ENCODE measurements around the gene CXorf49.
A peak's percentile ranks its signal among the peaks of the same experiment; 100 is the strongest.
"Not testable (repeated sequence)": the region's sequence is repeated elsewhere in the genome, so short reads cannot be mapped to it uniquely, and the experiment has no call there.

Gene CXorf49

GRCh38 chrX:71671043-71671780 lies 46.9 kb downstream of the CXorf49 start:
- H2AK5ac ChIP-seq (ENCODE audit: low read length) = no peak overlapping the region
- WGBS (ENCODE audit: extremely low coverage, insufficient coverage, insufficient read length) = no CpG with 5 or more reads among the region's 12 CpGs

DNA sequence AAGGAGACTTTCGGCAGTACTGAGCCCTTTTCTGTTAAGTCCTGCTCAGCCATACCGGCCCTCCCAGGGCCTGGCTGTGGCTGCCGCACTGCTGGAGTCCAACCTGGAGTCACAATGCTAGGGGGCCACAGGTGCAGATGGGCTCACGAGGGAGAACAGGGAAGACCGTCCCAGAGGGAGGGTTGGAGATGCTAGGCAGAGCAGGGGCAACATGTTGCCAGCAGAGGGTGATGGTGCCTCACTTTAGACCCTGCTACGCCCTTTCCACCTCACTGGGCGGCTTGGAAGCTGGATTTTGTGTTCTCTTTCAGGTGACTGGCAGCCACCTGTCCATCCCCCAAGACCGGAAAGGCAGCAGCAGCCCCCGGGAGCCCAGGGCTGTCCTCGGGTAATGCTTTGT lies 48.1 kb downstream of the CXorf49 start:
- H3K18ac ChIP-seq (ENCODE audit: low read length); H2BK120ac ChIP-seq (ENCODE audit: insufficient read depth, low read length, poor library complexity); H4K91ac ChIP-seq (ENCODE audit: low read depth, low read length); H3K79me2 ChIP-seq (ENCODE audit: control insufficient read depth, insufficient read depth, low read length, poor library complexity); H4K8ac ChIP-seq (ENCODE audit: low read depth, low read length); H3K9ac ChIP-seq (ENCODE audit: low read length); H3K27ac ChIP-seq (ENCODE audit: low read depth, low read length); H2AFZ ChIP-seq (ENCODE audit: insufficient read depth, low read length, poor library complexity); H2AK5ac ChIP-seq (ENCODE audit: low read length); DNase-seq; H2BK5ac ChIP-seq (ENCODE audit: low read depth, low read length, poor library complexity); H3K79me1 ChIP-seq (ENCODE audit: low read length); H3K4ac ChIP-seq (ENCODE audit: low read depth, low read length); H3K14ac ChIP-seq (ENCODE audit: low read length); H3K4me2 ChIP-seq (ENCODE audit: low read length); H3K4me1 ChIP-seq (ENCODE audit: control insufficient read depth in 1 of 2, insufficient read depth in 2 of 2, low read length in 2 of 2); H3K27me3 ChIP-seq (ENCODE audit: insufficient read depth, low read length); H3K36me3 ChIP-seq (ENCODE audit: control insufficient read depth in 1 of 2, insufficient read depth in 2 of 2, low read length in 2 of 2); H4K12ac ChIP-seq (ENCODE audit: low read depth, low read length); H3K9me3 ChIP-seq (ENCODE audit: insufficient read depth, low read depth, low read length); H3K23ac ChIP-seq (ENCODE audit: low read length); H2BK12ac ChIP-seq (ENCODE audit: low read length); H3K4me3 ChIP-seq (ENCODE audit: low read depth, low read length): not testable (repeated sequence)
- no CpG with 5 or more reads among the region's 10 CpGs for WGBS (ENCODE audit: extremely low coverage, insufficient coverage, insufficient read length)

More at GRCh38 chrX:71671043-71671780, 46.9 kb downstream of the CXorf49 start:
- Histone ChIP-seq H3K4me3 (ENCODE audit: low read depth, low read length) (no peak overlapping the region), H3K23ac (ENCODE audit: low read length) (no peak overlapping the region), H3K36me3 (ENCODE audit: control insufficient read depth in 1 of 2, insufficient read depth in 2 of 2, low read length in 2 of 2) (no peaks in the 10 kb centered on the region), H4K91ac (ENCODE audit: low read depth, low read length) (peak overlapping the region; percentile 24), H3K4me2 (ENCODE audit: low read length) (no peak overlapping the region), H3K18ac (ENCODE audit: low read length) (no peak overlapping the region), H2BK12ac (ENCODE audit: low read length) (no peak overlapping the region), H3K4ac (ENCODE audit: low read depth, low read length) (no peak overlapping the region), H2BK5ac (ENCODE audit: low read depth, low read length, poor library complexity) (no peak overlapping the region), H2AFZ (ENCODE audit: insufficient read depth, low read length, poor library complexity) (no peak overlapping the region), H3K9me3 (ENCODE audit: insufficient read depth, low read depth, low read length) (peaks cover 2% of the 10 kb centered on the region), H3K79me2 (ENCODE audit: control insufficient read depth, insufficient read depth, low read length, poor library complexity) (no peaks in the 10 kb centered on the region), H4K8ac (ENCODE audit: low read depth, low read length) (no peak overlapping the region), H3K14ac (ENCODE audit: low read length) (no peak overlapping the region), H3K27ac (ENCODE audit: low read depth, low read length) (no peak overlapping the region), H3K27me3 (ENCODE audit: insufficient read depth, low read length) (no peaks in the 10 kb centered on the region), H4K12ac (ENCODE audit: low read depth, low read length) (no peak overlapping the region), H2BK120ac (ENCODE audit: insufficient read depth, low read length, poor library complexity) (no peak overlapping the region), H3K79me1 (ENCODE audit: low read length) (no peaks in the 10 kb centered on the region), H3K9ac (ENCODE audit: low read length) (no peak overlapping the region), H3K4me1 (ENCODE audit: control insufficient read depth in 1 of 2, insufficient read depth in 2 of 2, low read length in 2 of 2) (peaks cover 0 to 8% of the 10 kb centered on the region in 2 experiments)
- no peak for DNase-seq

GRCh38 chrX:71669492-71669891 lies 48.6 kb downstream of the CXorf49 start:
- H3K27ac ChIP-seq (ENCODE audit: low read depth, low read length) = no peak overlapping the region
- no peak overlapping the region for H3K4me3 ChIP-seq (ENCODE audit: low read depth, low read length)
- H3K18ac ChIP-seq (ENCODE audit: low read length) = no peak overlapping the region
- H2BK5ac ChIP-seq (ENCODE audit: low read depth, low read length, poor library complexity) = no peak overlapping the region
- H4K8ac ChIP-seq (ENCODE audit: low read depth, low read length) = no peak overlapping the region
- no peak overlapping the region for H2AK5ac ChIP-seq (ENCODE audit: low read length)
- no peak overlapping the region for H4K12ac ChIP-seq (ENCODE audit: low read depth, low read length)
- H3K4ac ChIP-seq (ENCODE audit: low read depth, low read length) = no peak overlapping the region
- peaks cover 0 to 8% of the 10 kb centered on the region in 2 experiments for H3K4me1 ChIP-seq (ENCODE audit: control insufficient read depth in 1 of 2, insufficient read depth in 2 of 2, low read length in 2 of 2)
- no peak overlapping the region for H2BK120ac ChIP-seq (ENCODE audit: insufficient read depth, low read length, poor library complexity)
- no peaks in the 10 kb centered on the region for H3K79me2 ChIP-seq (ENCODE audit: control insufficient read depth, insufficient read depth, low read length, poor library complexity)
- no peak overlapping the region for H3K23ac ChIP-seq (ENCODE audit: low read length)
- peaks cover 2% of the 10 kb centered on the region for H3K9me3 ChIP-seq (ENCODE audit: insufficient read depth, low read depth, low read length)
- no peak overlapping the region for H4K91ac ChIP-seq (ENCODE audit: low read depth, low read length)
- H3K36me3 ChIP-seq (ENCODE audit: control insufficient read depth in 1 of 2, insufficient read depth in 2 of 2, low read length in 2 of 2) = no peaks in the 10 kb centered on the region
- no peaks in the 10 kb centered on the region for H3K79me1 ChIP-seq (ENCODE audit: low read length)
- no peaks in the 10 kb centered on the region for H3K27me3 ChIP-seq (ENCODE audit: insufficient read depth, low read length)
- no peak overlapping the region for H2AFZ ChIP-seq (ENCODE audit: insufficient read depth, low read length, poor library complexity)
- H3K9ac ChIP-seq (ENCODE audit: low read length) = no peak overlapping the region
- DNase-seq = no peak
- no peak overlapping the region for H3K4me2 ChIP-seq (ENCODE audit: low read length)
- no CpG with 5 or more reads among the region's 13 CpGs for WGBS (ENCODE audit: extremely low coverage, insufficient coverage, insufficient read length)
- no peak overlapping the region for H3K14ac ChIP-seq (ENCODE audit: low read length)
- H2BK12ac ChIP-seq (ENCODE audit: low read length) = no peak overlapping the region

GRCh38 chrX:71668248-71668595 lies 49.9 kb downstream of the CXorf49 start:
- peaks cover 2% of the 10 kb centered on the region for H3K9me3 ChIP-seq (ENCODE audit: insufficient read depth, low read depth, low read length)
- no peak overlapping the region for H2BK120ac ChIP-seq (ENCODE audit: insufficient read depth, low read length, poor library complexity)
- no peak overlapping the region for H4K91ac ChIP-seq (ENCODE audit: low read depth, low read length)
- H3K23ac ChIP-seq (ENCODE audit: low read length) = no peak overlapping the region
- H3K27me3 ChIP-seq (ENCODE audit: insufficient read depth, low read length) = no peaks in the 10 kb centered on the region
- H3K4me1 ChIP-seq (ENCODE audit: control insufficient read depth in 1 of 2, insufficient read depth in 2 of 2, low read length in 2 of 2) = peaks cover 0 to 8% of the 10 kb centered on the region in 2 experiments
- H3K14ac ChIP-seq (ENCODE audit: low read length) = no peak overlapping the region
- no peaks in the 10 kb centered on the region for H3K36me3 ChIP-seq (ENCODE audit: control insufficient read depth in 1 of 2, insufficient read depth in 2 of 2, low read length in 2 of 2)
- H4K12ac ChIP-seq (ENCODE audit: low read depth, low read length) = no peak overlapping the region
- H2BK12ac ChIP-seq (ENCODE audit: low read length) = no peak overlapping the region
- H3K27ac ChIP-seq (ENCODE audit: low read depth, low read length) = no peak overlapping the region
- H3K4me3 ChIP-seq (ENCODE audit: low read depth, low read length) = no peak overlapping the region
- H2AFZ ChIP-seq (ENCODE audit: insufficient read depth, low read length, poor library complexity) = no peak overlapping the region
- no peak overlapping the region for H3K9ac ChIP-seq (ENCODE audit: low read length)
- DNase-seq = no peak
- H3K4me2 ChIP-seq (ENCODE audit: low read length) = no peak overlapping the region
- no peak overlapping the region for H2BK5ac ChIP-seq (ENCODE audit: low read depth, low read length, poor library complexity)
- H4K8ac ChIP-seq (ENCODE audit: low read depth, low read length) = no peak overlapping the region
- H3K79me2 ChIP-seq (ENCODE audit: control insufficient read depth, insufficient read depth, low read length, poor library complexity) = no peaks in the 10 kb centered on the region
- H3K4ac ChIP-seq (ENCODE audit: low read depth, low read length) = no peak overlapping the region
- H3K18ac ChIP-seq (ENCODE audit: low read length) = no peak overlapping the region
- no peaks in the 10 kb centered on the region for H3K79me1 ChIP-seq (ENCODE audit: low read length)
- WGBS (ENCODE audit: extremely low coverage, insufficient coverage, insufficient read length) = no CpG with 5 or more reads among the region's 16 CpGs
- no peak overlapping the region for H2AK5ac ChIP-seq (ENCODE audit: low read length)
